NCI-H2196 treated with DMSO at 0.1 percent for 48 hours (cell line): ENCODE results near the gene EFNB1.

Experiments
- DNase-seq: peaks from one replicate; lab custom pipeline; 2025; ENCODE audit not compliant: unreplicated experiment; lab: John Stamatoyannopoulos, UW

The EFNB1 gene

DNA sequence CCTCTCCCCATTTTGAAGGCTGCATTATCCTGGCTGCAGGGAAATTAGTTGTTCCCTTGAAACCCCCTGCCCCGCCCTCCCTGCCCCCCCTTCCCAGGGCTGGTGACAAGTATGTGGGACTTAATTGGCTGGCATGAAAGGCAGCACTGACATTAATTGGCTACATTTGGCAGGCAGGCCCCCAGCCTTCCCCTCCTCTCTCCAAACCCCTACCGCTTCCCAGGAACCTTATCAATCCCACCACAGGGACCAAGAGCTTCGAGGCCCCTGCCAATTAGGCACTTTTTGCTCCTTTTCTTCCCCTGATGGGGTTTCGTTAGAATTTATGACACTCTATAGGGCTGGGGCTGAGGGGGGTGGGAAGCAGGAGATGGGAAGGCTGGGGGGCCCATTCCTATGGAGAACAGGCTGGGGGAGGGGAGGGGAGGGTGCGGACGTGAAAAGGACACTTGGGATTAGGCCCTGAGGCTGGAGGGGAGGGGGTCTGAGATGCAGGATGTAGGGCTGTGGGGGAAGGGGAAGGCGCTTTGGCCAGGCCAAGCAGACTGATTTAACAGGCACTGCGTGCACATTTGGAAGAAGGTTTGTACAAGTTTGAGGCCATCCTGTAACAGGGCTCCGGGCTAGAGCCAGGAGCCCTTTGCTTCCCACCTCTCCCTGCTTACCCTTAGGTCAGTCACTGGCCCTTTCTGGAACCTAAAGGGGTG, 52.2 kb downstream of the EFNB1 start:
- no peak for DNase-seq

DNA sequence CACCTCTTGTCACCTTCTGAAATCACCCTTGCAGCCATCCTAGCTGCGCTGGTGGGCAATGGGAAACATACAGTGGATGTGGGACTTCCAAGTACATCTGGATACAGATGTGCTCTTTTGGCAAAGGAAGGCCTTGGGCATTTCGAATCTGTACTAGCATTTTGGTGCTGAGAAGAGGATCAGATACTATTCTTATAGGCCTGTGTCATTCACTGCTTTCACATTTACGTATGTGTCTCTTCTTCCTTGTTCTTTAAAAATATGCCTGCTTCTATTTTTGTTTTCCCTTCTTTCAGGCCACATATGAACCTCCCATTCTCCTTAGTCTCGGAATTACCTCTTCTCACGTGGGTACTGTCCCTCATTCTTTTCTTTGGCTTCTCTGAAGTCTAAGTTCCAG, 53.1 kb downstream of the EFNB1 start:
- DNase-seq = no peak

DNA sequence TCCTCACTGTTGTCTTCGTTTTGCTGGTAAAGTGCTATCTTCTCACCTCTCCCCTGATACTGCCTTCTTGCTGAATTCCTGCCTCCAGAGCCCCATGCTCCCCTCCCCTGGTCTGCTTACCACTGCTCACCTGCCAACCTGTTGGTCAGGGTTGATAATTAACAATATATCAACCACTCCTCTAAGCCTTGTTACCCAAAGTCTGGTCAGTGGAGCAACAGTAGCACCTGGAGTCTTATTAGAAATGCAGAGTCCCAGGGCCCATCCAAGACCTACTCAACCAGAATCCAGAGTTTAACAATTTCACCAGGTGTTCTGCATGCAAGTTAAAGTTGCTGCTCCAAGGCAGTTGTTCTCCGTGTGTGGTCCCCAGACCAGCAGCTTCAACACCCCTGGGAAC, 55.0 kb downstream of the EFNB1 start:
- no peak for DNase-seq

DNA sequence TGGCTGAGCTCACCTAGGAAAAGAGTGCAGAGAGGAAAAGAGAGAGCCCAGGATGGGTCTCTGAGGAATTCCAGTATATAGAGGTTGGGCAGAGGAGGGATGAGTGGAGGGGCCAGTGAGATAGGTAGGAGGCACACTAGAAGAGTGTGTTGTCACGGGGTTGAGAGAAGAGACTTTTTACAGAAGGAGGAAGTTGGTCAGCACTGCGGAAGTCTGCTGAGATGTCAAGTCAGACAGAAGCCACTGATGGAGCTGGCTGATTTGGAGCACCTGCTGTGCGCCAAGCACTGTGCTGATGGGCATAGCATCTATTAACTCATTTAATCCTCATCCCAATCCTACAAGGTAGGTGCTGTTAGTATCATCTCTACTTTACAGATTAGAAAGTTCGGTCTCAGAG, 60.4 kb downstream of the EFNB1 start:
- DNase-seq = no peak
